H1 (cell line): ENCODE results near the gene MMP7. TPM values are rescaled to one million over a fixed set of nuclear protein-coding genes. Genes with fewer than 3 reads are reported as not detected.

Experiments used
- CTCF ChIA-PET: fragments of 300-600 bp; sonication (Branson Sonifier 250); formaldehyde crosslinking; loops from one replicate; lab custom pipeline; 2021; ENCODE audit not compliant: partially characterized antibody; lab: Charles Lee
- POLR2A ChIA-PET: fragments of 300-600 bp; sonication (Branson Sonifier 250); formaldehyde crosslinking; loops from one replicate; lab custom pipeline; 2021; ENCODE audit warnings: inconsistent platforms; ENCODE audit not compliant: partially characterized antibody; lab: Charles Lee
- DNase-seq, 2 experiments: peaks; one replicate each; pipeline versions ENCODE4 v3.0.0 to v3.0.0-alpha.2; 2010 to 2022; ENCODE audit warnings: low spot score in 2 of 2, low read depth in 1 of 2, mixed read lengths in 1 of 2
- FAIRE-seq: peaks from 2 replicates; lab custom pipeline; 2011; peaks lifted over from hg19 to GRCh38; lab: Jason Lieb, UNC
- H2AFZ ChIP-seq: 2 replicates; pipeline ENCODE4 v1.8.1; 2012; ENCODE audit warnings: low read length, inconsistent platforms
- H2AK5ac ChIP-seq: 2 replicates; pipeline ENCODE4 v1.6.1; 2013; ENCODE audit warnings: low read depth, low read length
- H2BK120ac ChIP-seq: replicated peaks from 2 replicates; pipeline ENCODE3; 2013; ENCODE audit warnings: low read depth, low read length, inconsistent platforms
- H2BK12ac ChIP-seq: 2 replicates; pipeline ENCODE4 v1.6.1; 2013; ENCODE audit warnings: low read depth, low read length
- H2BK15ac ChIP-seq: 2 replicates; pipeline ENCODE4 v1.6.1; 2013; ENCODE audit warnings: low read length
- H2BK20ac ChIP-seq: 2 replicates; pipeline ENCODE4 v1.6.1; 2013; ENCODE audit warnings: low read length
- H2BK5ac ChIP-seq: 2 replicates; pipeline ENCODE4 v1.6.1; 2013; ENCODE audit warnings: low read depth, low read length
- H3K14ac ChIP-seq: 2 replicates; pipeline ENCODE4 v1.6.1; 2013; ENCODE audit warnings: inconsistent platforms; ENCODE audit not compliant: insufficient read length
- H3K18ac ChIP-seq: 2 replicates; pipeline ENCODE4 v1.6.1; 2013; ENCODE audit warnings: low read length; ENCODE audit errors: extremely low read depth
- H3K23ac ChIP-seq: 2 replicates; pipeline ENCODE4 v1.6.1; 2013; ENCODE audit warnings: inconsistent platforms; ENCODE audit not compliant: insufficient read length
- H3K23me2 ChIP-seq: 2 replicates; pipeline ENCODE4 v1.6.1; 2013; ENCODE audit warnings: low read depth, low read length
- H3K27ac ChIP-seq: 2 replicates; pipeline ENCODE4 v1.6.1; 2011; ENCODE audit warnings: low read depth, low read length, inconsistent platforms
- H3K27me3 ChIP-seq, 4 experiments: replicated peaks in 1 of 4; 1 replicate in 1 of 4; 2 replicates in 3 of 4; pipeline versions ENCODE4 v1.6.1 to v1.8.1; 2011 to 2013; ENCODE audit warnings: low read length in 3 of 4, mild to moderate bottlenecking in 3 of 4, inconsistent platforms in 2 of 4, mixed read lengths in 2 of 4, moderate library complexity in 1 of 4; ENCODE audit not compliant: control insufficient read depth in 3 of 4, insufficient read depth in 3 of 4; ENCODE audit errors: extremely low read depth in 1 of 4
- H3K36me3 ChIP-seq, 4 experiments: 2 replicates each; pipeline versions ENCODE4 v1.6.1 to v1.8.1; 2011 to 2013; ENCODE audit warnings: mild to moderate bottlenecking in 4 of 4, low read length in 3 of 4, moderate library complexity in 2 of 4, control low read depth in 1 of 4, inconsistent platforms in 1 of 4; ENCODE audit not compliant: insufficient read depth in 4 of 4, control insufficient read depth in 2 of 4
- H3K4ac ChIP-seq: replicated peaks from 2 replicates; pipeline ENCODE3; 2013; ENCODE audit warnings: low read length, low read depth, mixed read lengths, inconsistent platforms; ENCODE audit not compliant: insufficient read length
- H3K4me1 ChIP-seq, 4 experiments: replicated peaks in 1 of 4; 1 replicate in 1 of 4; 2 replicates in 3 of 4; pipeline versions ENCODE4 v1.6.1 to v1.8.1; 2011 to 2013; ENCODE audit warnings: low read length in 3 of 4, inconsistent platforms in 2 of 4, mixed read lengths in 1 of 4; ENCODE audit not compliant: insufficient read depth in 4 of 4, control insufficient read depth in 3 of 4
- H3K4me2 ChIP-seq, 2 experiments: 2 replicates each; pipeline versions ENCODE4 v1.6.1 to v1.8.1; 2011 to 2013; ENCODE audit warnings: low read depth in 2 of 2, low read length in 2 of 2, control low read depth in 1 of 2, inconsistent platforms in 1 of 2, mild to moderate bottlenecking in 1 of 2; ENCODE audit not compliant: insufficient read depth in 1 of 2
- H3K4me3 ChIP-seq, 4 experiments: fragments of 200-600, 300-600 bp in 1 of 4; sonication (generic), shearing (Covaris generic), sonication (Bioruptor Twin) in 1 of 4; 2 replicates each; pipeline versions ENCODE4 v1.5.1 to v1.8.1; 2011 to 2016; ENCODE audit warnings: low read length in 4 of 4, low read depth in 3 of 4, control low read depth in 2 of 4, inconsistent platforms in 2 of 4, mild to moderate bottlenecking in 2 of 4, mixed read lengths in 1 of 4, moderate library complexity in 1 of 4; ENCODE audit not compliant: insufficient read depth in 2 of 4; ENCODE audit errors: extremely low read depth in 1 of 4
- H3K56ac ChIP-seq: replicated peaks from 2 replicates; pipeline ENCODE3; 2013; ENCODE audit warnings: low read depth, mild to moderate bottlenecking, mixed read lengths, low read length, inconsistent platforms; ENCODE audit not compliant: insufficient read length
- H3K79me1 ChIP-seq: 2 replicates; pipeline ENCODE4 v1.6.1; 2013; ENCODE audit warnings: low read depth, low read length, control low read depth
- H3K79me2 ChIP-seq, 2 experiments: 2 replicates each; pipeline versions ENCODE4 v1.6.1 to v1.8.1; 2012 to 2013; ENCODE audit warnings: low read length in 2 of 2, mild to moderate bottlenecking in 2 of 2, inconsistent platforms in 1 of 2; ENCODE audit not compliant: insufficient read depth in 2 of 2, control insufficient read depth in 1 of 2
- H3K9ac ChIP-seq, 4 experiments: replicated peaks in 1 of 4; 1 replicate in 1 of 4; 2 replicates in 3 of 4; pipeline versions ENCODE4 v1.6.1 to v1.8.1; 2011 to 2013; ENCODE audit warnings: low read depth in 3 of 4, low read length in 3 of 4, control low read depth in 2 of 4, mild to moderate bottlenecking in 2 of 4, moderate library complexity in 2 of 4, inconsistent platforms in 1 of 4; ENCODE audit errors: extremely low read depth in 1 of 4
- H3K9me3 ChIP-seq, 2 experiments: 2 replicates each; pipeline versions ENCODE4 v1.6.1 to v1.8.1; 2012 to 2013; ENCODE audit warnings: mild to moderate bottlenecking in 2 of 2, moderate library complexity in 2 of 2, control low read depth in 1 of 2, inconsistent platforms in 1 of 2, low read depth in 1 of 2, low read length in 1 of 2, mixed read lengths in 1 of 2; ENCODE audit not compliant: insufficient read depth in 2 of 2
- H4K20me1 ChIP-seq, 2 experiments: replicated peaks in 1 of 2; 2 replicates each; pipeline versions ENCODE3 to v1.8.1; 2011 to 2013; ENCODE audit warnings: inconsistent platforms in 2 of 2, low read length in 2 of 2, mild to moderate bottlenecking in 1 of 2; ENCODE audit not compliant: insufficient read depth in 2 of 2, control insufficient read depth in 1 of 2
- H4K5ac ChIP-seq: 2 replicates; pipeline ENCODE4 v1.6.1; 2013; ENCODE audit warnings: low read length, low read depth, mixed read lengths, inconsistent platforms; ENCODE audit not compliant: insufficient read length
- H4K8ac ChIP-seq: 2 replicates; pipeline ENCODE4 v1.8.0; 2013; ENCODE audit warnings: mild to moderate bottlenecking, moderate library complexity, low read length, inconsistent platforms; ENCODE audit not compliant: insufficient read depth; ENCODE audit errors: extremely low read depth
- H4K91ac ChIP-seq: replicated peaks from 2 replicates; pipeline ENCODE3; 2013; ENCODE audit warnings: low read length, mixed read lengths, inconsistent platforms; ENCODE audit not compliant: insufficient read length
- EGR1 ChIP-seq: IDR thresholded peaks from 2 replicates; pipeline ENCODE4 v1.6.1; 2011; ENCODE audit warnings: low read depth, low read length, borderline replicate concordance
- WGBS, 2 experiments: shearing (Covaris generic) in 1 of 2; methylation state at CpG; one replicate each; pipeline versions ENCODE4 v1.1.6 to v1.1.7; 2013 to 2015; ENCODE audit warnings: low lambda C conversion rate in 2 of 2, mixed read lengths in 2 of 2, inconsistent platforms in 1 of 2, low coverage in 1 of 2, missing lambda C conversion rate in 1 of 2; ENCODE audit not compliant: insufficient replicate concordance in 2 of 2, insufficient coverage in 1 of 2, insufficient read length in 1 of 2; ENCODE audit errors: extremely low coverage in 1 of 2, missing lambda C conversion rate in 1 of 2; 5-methylcytosine and 5-hydroxymethylcytosine counted together
- polyA plus RNA-seq, 7 experiments: library from polyadenylated mRNA; depleted of rRNA in 3 of 7; stranded (reverse) in 5 of 7; unstranded in 2 of 7; fragments of >200 nt in 5 of 7; fragments of 200-250 nt in 2 of 7; gene quantifications; 1 replicate in 5 of 7; 2 replicates in 1 of 7; 4 replicates in 1 of 7; pipeline versions ENCODE4 v1.2.1 to v1.2.3, GENCODE V29; 2011 to 2013; ENCODE audit warnings: missing spikeins in 2 of 7, mixed read lengths in 2 of 7
- total RNA-seq: library from RNA; stranded (reverse); fragmentation: NEBNext Ultra II Directional; extraction: Animal tissue kit (Norgen Biotek cat#: 25700); gene quantifications from 2 replicates; pipeline ENCODE4 v1.2.1, GENCODE V29; 2021

The MMP7 gene
- total and polyA plus RNA-seq, 2 of the 8 experiments (the other 6 are each of a cell fraction or from before 2014, with no cell fraction given) = not detected

- H3K4me1 ChIP-seq = peaks cover 0 to 2% (median 0%) of the 10 kb centered on the region in 4 experiments; a peak in 1 of 7 replicates
- H2BK120ac ChIP-seq = no peak overlapping the region
- no peak overlapping the region for H3K14ac ChIP-seq
- H2AFZ ChIP-seq = no peak overlapping the region
- no peaks in the 10 kb centered on the region; a peak in 1 of 8 replicates for H3K36me3 ChIP-seq
- no peak for DNase-seq
- H3K23ac ChIP-seq = no peak overlapping the region
- no peak overlapping the region for H4K91ac ChIP-seq
- no peaks in the 10 kb centered on the region for H3K79me1 ChIP-seq
- no peak overlapping the region for H4K5ac ChIP-seq
- no peak overlapping the region for H4K8ac ChIP-seq
- H3K79me2 ChIP-seq = no peaks in the 10 kb centered on the region
- H2AK5ac ChIP-seq = no peak overlapping the region
- no peaks in the 10 kb centered on the region; a peak in 1 of 4 replicates for H3K9me3 ChIP-seq
- POLR2A ChIA-PET = interaction anchor here (0.6 kb wide), 1 partner anchor 178 kb away, joined by 5 read pairs; no protein-coding TSS in a partner anchor
- H3K18ac ChIP-seq = no peak overlapping the region
- no peak overlapping the region for H2BK20ac ChIP-seq
- H3K27me3 ChIP-seq = no peaks in the 10 kb centered on the region
- H3K56ac ChIP-seq = no peak overlapping the region
- no peak overlapping the region for H2BK15ac ChIP-seq
- no peak for TF ChIP-seq EGR1
- TF ChIP-seq, all 59 proteins: peak for 0
- no peak for FAIRE-seq
- Histone ChIP-seq H3K4me3 (no peak overlapping the region), H2BK5ac (no peak overlapping the region), H2BK12ac (no peak overlapping the region), H3K9ac (no peak overlapping the region), H3K27ac (no peak overlapping the region), H3K4ac (no peak overlapping the region), H4K20me1 (no peaks in the 10 kb centered on the region), H3K23me2 (no peaks in the 10 kb centered on the region), H3K4me2 (no peak overlapping the region)
- CTCF ChIA-PET = interaction anchor here (1.0 to 1.5 kb wide), 2 partner anchors 12 to 106 kb away, joined by 3 to 4 read pairs; no protein-coding TSS in a partner anchor
- 85% methylated on average over 6 of the region's 6 CpGs; no CpG with 5 or more reads in 1 of the 2 experiments for WGBS, 2 experiments
Measured at GRCh38 chr11:102560555-102561011, 30.0 kb upstream of the MMP7 start.
